NCI-H345 (cell line): ENCODE measurements around the gene NDRG3.

Experiments
- DNase-seq: peaks from one replicate; lab custom pipeline; 2025; lab: John Stamatoyannopoulos, UW

Gene NDRG3

DNA sequence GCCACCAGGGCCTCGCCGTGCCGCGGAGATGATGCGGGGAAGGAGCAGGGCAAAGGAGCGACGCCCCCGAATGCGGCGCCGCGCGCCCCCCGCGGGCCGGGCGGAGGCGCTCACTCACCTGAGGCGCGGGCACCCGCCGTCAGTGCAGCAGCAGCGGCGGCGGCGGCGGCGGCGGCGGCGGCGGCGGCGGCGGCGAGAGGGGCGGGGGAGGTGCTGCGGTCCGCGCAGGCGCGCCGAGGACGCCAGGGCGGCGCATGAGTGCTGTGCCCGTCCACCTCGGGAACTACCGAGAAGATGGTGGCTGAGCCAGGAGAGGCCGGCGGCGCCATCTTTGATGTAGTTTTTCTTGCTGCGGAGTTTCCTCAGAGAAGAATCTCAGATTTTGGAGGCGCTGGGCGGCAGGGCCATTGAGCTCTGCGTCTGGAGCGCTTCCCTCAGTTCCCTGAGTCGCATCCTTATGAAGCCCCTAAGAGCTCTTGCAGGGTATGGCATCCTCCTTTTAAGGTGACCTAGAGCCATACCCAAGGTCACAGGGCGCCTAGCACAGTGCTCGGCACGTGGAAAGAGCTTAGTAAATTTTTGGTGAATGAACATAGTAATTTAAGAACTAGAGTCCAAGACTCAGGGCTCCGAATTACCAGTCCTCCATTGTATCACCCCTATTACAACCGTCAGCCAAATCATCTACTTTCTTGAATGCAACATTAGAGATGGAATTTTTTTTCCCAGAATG is at the start of gene NDRG3:
Gene NDRG3 (minus strand): TSS at position 164 of the 733 bp plus-strand sequence. CDS start 24,355 bp downstream, outside the sequence.
- peak; percentile 98 for DNase-seq

DNA sequence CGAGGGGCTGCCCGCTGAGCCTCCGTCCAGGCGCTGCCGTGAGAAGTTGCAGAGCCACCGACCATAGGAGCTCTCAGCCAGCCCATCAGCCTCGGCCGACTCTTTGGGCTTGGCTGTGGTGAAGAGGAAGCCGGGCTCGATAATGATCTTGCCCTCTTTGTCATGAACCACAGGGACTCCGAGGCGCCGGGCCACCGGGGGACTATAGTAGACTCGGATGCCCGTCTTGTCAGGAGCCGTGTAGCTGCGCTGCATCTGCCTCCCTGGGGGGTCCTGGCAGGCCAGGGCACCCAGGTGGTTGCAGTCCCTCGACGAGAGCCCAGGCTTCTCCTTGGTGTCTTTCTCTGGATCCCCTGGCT is 48.2 kb upstream of the NDRG3 start:
- no peak for DNase-seq

DNA sequence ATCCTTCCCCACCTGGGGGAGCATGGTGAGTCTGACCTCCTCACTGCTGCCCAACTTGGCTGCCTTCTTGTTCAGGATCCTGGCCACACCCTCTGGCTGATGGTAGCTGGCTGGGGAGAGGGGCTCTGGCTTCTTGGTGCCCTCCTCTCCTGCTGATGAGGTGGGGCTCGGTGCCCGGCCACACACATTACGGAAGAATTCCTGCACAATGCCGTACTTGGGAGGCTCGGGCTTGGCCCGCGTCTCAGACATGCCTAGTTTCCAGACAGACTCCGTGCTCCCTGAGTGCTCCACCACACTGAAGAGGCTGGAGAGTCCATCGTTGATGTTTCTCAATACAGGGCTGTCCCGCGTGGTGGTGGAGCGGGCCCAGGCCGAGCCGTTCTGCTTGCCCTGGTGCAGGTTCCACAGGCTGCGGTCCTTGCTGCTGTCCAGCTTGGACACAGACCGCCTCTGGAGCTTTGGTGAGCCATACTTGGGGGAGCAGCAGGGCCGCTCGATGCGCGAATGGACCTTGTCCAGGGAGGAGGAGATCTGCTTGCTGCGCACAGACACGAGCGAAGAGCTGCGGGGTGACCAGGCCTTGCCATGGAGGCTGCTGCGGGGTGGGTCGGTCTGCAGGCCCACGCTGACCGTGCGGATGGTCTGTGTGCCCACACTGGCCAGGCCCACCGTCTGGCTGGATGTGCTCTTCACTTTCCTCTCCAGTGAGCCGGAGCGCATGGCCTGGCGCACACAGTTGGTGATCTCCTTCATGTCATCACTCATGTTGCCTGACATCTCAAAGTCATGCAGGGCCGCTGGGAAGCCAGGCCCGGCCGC is 47.6 kb upstream of the NDRG3 start:
- no peak for DNase-seq

DNA sequence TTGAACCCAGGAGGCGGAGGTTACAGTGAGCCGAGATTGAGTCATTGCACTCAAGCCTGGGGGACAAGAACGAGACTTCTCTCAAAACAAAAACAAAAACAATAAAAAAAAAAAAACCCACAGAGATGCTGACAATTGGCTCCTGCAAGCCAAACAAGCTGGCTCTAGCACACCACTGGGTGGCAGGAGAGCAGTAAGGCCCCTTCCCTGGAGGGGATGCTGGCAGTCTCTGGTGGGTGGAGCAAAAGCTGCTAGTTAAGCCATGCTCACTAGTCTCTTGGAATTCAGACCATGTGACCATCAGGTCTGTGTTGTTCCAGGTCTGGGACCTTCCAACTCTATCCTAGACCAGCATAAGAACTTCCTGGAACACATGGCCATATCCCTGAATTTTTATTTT is 46.5 kb upstream of the NDRG3 start:
- peak; percentile 8 for DNase-seq

DNA sequence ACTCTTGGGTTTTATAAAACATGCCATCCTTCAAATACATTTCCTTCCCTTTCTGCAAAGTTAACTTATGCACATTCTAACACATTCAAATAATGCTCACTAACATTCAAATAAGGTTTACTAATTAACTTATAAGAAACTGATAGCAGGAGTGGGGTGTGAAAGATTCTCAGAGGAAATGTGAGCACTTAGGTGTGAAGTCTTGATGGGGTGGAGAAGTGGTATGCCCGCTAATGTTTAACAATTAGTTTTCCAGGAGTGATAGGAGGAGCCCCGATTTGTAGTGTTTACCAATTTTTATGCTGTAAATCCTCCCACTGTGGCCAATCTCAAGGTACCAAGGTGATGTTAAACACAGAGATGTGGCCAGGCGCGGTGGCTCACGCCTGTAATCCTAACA is 46.0 kb upstream of the NDRG3 start:
- no peak for DNase-seq

DNA sequence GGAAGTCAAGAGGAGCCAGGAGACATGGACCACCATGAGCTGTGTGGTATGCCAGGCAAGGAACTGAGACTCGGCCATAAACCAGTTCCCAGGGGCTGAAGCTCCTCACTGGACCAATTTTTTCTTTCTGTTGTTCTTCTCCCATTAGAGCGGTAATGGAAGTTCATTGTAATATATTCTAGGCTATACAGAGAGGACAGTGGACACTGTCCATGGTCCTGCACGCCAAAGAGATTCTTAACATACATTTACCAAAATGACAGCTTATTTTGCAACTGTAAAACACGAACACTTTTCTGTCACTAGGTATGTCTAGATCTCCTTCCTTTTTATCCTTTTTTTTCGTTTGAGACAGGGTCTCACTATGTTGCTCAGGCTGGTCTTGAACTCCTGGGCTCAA is 40.8 kb upstream of the NDRG3 start:
- DNase-seq = no peak

DNA sequence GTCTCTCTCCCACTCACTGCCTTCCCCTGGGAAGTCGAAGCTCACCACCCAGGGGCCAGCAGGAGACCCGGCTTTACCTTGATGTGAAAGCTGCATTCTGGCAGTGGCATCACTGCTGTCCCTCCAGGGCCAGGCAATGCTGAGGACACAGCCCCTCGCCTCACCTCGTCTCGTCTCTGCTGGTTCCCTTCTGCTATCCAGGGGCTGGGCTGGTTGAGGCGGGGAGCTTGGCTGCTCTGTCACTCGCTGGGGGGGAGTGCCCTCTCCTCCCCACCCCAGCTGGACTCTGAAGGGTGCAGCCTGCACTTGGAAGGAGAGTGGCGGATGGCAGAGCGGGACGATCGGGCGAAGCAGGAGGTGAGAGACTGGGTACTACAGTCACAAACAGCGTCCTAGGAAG is 40.4 kb upstream of the NDRG3 start:
- DNase-seq = no peak

DNA sequence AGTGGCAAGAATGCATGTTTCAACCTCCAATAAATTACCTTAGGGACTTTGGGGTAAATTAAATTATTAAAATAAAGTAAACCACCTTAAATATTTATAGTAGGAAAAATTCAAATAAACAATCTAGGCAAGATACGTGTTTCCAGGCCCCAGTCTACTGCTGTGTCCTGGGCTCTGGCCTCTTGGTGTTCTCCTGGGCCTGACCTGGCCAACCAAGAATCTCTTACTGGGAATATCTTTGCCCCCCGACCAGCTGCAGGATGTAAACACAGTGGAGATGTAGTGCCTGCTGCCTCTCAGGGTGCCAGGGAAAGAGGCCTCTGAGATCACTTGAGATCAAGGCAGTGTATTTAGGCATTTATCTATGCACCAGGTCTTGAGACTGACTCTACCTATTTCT is 39.4 kb upstream of the NDRG3 start:
- no peak for DNase-seq

DNA sequence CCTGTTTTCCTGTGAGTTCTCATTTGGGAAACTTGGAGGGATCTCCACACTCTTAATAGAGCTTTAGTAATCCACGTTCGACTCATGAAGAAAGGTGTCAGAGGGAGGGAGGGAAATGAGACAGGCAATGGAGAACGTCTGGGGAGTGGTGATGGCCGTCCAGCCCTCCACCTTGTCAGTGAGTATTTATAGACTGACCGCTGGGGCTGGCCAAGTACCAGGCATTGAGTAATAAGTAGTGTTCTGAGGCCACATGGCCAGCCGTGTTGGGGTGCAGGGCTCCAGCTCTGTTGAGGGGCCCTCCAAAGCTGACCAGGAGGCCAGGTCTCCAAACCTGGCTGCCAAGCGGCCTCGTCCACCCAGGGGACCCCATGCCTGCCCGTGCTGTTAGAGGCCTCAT is 39.0 kb upstream of the NDRG3 start:
- DNase-seq = no peak

DNA sequence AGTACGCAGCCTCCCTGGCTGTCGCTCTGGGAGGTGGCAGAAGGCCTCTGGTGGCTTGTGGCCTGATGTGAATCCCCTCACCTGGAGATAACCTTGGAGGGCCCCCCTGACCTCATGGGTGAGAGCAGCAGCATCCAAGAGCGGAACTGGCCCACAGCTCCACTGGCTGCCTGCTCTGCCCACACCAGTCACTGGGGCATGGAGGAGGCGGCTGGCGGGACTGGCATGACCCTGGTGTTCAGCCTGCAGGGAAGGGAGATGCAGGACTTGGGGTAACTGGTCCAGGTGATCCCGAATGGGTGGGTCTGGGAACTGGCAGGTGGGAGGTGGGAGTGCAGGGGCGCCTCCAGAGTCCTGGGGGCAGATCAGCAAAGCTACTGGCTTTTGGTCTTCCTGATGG is 38.2 kb upstream of the NDRG3 start:
- DNase-seq = no peak

DNA sequence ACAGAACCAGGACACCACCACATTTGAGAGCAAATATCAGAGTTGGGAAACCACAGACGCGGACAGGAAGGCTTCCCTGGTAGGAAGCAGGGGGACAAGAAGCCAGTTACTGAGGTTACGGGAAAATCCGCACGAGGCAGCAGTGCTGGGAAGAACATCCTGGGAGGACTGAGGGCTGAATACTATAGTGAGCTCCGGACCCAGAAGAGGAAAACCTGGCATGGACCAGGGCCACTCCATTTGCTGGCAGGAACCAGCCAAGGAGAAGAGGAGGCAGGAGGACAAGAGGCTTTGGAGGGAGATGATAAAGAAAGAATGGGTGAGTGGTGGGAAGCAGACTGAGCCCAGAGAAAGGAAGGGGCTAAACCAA is 33.8 kb upstream of the NDRG3 start:
- DNase-seq = no peak

DNA sequence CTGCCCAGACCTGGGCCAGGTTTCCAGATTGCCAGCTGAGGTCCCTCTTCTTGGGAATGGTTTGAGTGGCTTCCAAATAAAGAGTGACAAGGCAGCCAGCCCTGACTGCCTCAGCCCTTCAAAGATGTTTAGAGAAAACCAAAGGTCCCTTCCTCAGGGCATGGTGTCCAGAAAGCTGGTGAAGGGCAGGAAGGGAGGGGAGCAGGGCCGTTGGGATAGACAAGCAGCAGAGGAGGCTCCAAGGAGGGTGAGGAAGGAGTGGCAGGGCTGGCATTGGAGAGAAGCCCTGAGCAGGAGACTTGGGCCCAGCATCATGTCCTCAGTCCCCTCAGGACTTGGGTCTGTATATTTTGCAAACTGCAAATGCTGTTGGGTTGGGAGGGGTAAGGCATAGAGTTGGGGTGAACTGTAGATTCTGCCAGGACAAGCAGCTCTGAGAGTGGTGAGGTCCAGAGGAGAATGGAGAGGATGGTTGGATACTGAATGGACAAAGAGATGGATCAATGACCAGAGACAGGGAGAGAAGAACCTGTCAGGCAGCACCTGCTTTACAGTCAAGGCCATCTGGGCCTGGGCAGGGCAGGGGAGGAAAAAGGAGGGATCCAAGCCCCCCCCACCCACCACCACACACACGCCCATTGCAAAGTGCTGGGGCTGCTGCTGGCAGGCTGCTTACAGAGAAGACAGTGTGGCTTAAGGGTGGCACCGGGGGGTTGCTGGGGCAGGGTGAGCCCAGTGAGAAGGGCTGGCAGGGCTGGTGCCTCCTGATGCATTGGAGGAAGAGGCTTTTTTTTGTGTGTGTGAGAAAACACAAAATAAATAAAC is 33.2 kb upstream of the NDRG3 start:
- DNase-seq = no peak

DNA sequence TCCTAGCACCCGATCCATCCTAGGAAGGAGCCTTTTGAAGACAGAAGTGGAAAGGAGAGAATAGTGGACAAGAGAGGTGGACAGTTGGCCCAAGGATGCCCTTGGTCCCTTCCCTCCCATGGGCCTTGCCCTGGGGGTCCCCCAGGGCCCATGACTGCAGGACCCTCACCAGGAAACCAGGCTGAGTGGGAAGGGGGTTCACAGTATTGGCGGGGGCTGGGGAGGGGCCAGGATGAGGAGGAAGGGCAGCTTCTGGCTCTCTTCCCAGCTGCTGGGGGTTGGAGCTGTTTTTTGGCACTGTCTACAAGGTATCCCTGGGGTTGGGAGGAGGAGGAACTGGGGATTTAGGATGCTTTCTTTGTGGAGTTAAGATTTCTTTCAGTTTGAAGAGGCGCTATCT is 31.7 kb upstream of the NDRG3 start:
- DNase-seq = no peak

DNA sequence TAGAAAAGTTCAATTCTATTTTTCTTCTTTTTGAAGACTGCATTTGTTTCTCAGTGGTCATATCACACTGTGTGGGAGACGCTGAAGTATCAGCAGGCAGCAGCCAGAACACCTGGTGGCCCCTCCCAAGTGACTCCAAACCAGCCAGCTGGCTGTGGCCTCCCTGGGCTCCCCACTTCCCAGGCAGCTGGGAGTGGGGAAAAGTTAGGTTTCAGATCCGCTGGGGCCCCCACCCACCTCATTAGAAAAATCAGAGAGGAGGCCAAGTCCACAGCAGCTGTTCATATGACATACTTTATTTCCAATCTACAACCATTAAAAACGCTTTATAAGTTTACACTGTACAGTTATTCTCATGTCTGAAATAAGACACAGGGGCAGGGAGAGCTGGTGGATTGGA is 31.3 kb upstream of the NDRG3 start:
- no peak for DNase-seq

DNA sequence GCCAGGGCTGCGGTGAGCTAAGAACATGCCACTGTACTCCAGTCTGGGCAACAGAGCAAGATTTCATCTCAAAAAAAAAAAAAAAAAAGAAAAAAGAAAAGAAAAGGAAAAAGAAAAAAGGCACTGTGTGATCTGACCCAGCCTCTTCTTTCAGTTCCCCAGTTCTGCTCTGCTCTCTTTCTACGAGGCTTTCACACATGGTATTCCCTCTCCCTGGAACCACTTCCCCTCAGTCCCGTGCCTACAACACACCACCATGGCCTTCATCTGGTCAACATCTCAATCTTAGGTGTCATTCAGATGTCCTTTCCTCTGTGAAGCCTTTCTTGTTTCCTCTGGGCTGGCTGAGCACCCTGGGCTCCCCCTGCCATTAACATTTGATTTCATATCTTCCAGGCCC is 29.9 kb upstream of the NDRG3 start:
- no peak for DNase-seq

DNA sequence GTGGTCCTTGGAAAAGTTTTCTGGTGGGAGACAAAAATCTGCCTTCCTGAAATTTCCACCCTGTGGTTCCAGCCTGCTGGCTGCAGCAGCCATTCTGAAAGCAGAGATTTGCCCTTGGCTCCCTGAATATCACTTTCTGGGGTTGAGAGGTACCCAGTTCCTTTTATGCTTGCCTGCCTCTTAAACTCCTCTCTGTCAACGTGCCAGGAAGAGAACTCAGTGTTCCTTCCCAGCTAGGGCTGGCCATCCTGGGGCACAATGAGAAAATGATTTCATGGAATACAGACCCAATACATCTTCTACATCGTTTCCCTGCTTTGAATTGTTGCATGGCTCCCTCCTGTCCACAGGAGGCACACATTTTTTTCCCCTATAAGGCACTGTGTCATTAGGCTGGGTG is 29.3 kb upstream of the NDRG3 start:
- no peak for DNase-seq

DNA sequence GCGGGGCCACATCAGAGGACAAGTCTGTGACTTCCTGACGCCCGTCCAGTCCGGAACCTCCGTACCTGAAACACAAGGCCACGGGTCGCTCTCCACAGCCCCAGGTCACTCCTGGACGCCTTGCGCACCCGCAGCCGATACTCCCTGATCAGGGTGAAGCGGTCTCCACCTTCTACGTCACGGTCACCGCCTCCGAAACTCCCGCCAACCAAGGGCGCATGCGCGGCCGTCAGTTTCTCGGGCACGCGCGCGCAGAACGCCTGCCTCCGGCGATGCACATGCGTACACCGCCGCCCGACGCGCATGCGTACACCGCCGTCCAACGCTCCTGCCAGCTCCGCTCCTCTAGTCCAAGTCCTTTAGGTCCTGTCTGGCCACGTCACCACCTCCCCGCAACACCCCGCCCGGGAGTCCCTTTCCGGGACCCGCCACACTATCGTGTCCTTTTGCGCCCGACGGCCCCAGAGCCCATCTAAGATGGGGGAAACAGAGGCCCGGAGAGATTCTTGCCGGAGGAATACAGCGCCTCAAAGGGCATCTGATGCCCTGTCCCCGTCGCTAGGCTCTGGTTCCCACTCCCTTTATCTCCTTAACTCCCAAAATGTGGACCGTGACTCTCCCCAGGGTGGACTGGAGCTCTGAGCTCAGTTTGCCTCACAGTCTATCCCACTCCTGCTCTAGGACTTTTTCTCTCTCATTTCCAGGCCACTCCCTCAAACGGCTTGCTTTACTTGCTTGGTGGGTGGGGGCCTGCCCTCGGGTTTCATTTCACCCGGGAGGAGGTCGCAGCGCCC is 27.9 kb upstream of the NDRG3 start, which contains the start of gene DSN1:
Gene DSN1 (minus strand): TSS at position 167 of the 794 bp plus-strand sequence. CDS start 2,305 bp downstream, outside the sequence.
- DNase-seq = peak; percentile 99

DNA sequence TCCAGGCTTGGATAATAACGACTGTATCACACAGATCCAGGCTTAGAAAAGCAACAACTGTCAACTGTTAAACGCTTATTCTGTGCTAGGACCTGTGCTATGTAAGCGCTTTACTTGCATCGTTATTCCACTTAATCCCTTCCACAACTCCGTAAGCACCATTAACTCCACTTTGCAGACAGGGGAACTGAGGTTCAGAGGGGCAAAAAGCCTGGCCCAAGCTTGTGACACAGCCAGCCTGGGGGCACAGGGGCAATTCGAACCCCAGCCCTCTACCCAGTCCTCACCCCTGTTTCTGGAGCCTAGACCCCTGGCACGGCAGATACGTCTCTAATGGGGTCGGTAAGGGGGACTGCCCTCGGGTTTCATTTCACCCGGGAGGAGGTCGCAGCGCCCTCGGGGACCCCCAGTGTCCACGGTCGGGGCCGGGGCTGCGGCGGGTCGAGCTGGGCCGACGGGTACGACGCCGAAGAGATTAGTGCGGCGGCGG is 27.3 kb upstream of the NDRG3 start:
- no peak for DNase-seq

DNA sequence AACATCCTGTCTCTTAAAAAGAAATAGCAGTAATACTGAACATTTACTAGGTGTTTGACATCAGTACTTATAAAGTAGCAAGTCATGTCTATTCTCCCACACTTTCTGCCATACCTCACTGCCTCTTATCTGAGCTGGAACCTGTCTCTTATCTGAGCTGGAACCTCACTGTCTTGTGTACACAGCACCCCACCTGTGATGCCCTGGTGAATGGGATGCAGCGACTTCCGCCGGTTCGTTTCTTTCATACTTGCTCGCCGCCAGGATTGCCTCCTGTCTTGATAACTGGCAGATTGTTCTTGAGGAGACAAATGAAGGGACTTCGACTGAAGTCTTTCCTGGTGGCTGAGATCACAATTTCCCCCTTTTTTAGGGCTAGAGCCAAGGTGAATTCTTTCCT is 24.8 kb upstream of the NDRG3 start:
- no peak for DNase-seq

DNA sequence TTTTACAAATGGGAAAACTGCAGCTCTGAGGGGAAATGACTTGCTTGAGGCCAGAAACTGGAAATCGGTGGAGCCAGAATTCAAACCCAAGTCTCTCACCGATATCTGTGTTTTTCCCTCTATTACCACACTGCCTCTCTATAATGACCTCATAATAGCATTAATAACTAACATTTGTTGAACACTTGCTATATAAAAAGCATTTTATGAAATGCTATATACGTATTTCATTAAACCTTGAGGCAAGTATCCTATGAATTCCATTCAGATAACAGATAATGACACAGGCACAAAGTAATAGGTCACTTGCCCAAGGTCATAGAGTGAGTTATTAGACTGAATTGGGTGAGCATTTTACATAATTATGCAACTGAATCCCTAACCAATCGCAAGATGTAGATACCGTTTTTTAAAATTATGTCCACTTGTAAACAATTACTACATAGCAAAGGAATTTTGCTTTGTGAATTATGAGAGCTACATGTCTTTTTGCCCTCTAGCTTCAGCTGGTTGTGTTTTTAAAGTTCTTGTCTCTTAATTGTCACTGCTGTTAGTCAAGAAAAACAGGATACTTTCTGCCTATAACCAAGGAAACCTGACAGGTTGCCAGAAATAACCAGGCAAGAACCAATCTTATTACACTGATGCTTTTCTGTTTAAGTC is 23.0 kb upstream of the NDRG3 start:
- DNase-seq = no peak

DNA sequence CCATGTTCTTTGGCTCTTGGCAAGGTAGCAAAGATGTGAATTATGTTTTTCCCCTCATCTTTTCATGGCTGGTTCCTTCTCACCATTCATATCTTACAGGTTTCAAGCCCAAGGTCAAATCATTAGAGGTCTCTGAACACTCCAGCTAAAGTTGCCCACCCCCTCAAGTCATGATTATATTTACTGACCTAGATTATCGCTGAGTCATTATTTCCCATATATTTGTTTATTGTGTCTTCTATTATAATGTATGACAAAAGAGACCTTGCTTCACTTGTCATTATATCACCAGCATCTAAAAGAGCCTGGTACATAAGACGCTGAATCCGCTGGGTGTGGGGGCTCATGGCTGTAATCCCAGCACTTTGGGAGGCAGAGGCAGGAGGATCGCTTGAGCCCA is 15.2 kb upstream of the NDRG3 start:
- no peak for DNase-seq
